Stimulated activated CD4-positive, alpha-beta T cell treated with anti-CD3 and anti-CD28 coated beads, Interleukin-15, amount 100 ng/mL, for 48 hours (primary cell): ENCODE data around the gene CDSN.

Source experiments
- DNase-seq, 2 donors: peaks; one replicate each; pipeline ENCODE4 v3.0.0-alpha.2; 2020; ENCODE audit warnings: low read depth in 2 of 2

CDSN gene

GRCh38 chr6:31116661-31117385 lies 3.4 kb downstream of the CDSN start:
- DNase-seq, result no peak

- DNase-seq, result no peak
Measured at GRCh38 chr6:31115941-31116560, 4.2 kb downstream of the CDSN start.

DNA sequence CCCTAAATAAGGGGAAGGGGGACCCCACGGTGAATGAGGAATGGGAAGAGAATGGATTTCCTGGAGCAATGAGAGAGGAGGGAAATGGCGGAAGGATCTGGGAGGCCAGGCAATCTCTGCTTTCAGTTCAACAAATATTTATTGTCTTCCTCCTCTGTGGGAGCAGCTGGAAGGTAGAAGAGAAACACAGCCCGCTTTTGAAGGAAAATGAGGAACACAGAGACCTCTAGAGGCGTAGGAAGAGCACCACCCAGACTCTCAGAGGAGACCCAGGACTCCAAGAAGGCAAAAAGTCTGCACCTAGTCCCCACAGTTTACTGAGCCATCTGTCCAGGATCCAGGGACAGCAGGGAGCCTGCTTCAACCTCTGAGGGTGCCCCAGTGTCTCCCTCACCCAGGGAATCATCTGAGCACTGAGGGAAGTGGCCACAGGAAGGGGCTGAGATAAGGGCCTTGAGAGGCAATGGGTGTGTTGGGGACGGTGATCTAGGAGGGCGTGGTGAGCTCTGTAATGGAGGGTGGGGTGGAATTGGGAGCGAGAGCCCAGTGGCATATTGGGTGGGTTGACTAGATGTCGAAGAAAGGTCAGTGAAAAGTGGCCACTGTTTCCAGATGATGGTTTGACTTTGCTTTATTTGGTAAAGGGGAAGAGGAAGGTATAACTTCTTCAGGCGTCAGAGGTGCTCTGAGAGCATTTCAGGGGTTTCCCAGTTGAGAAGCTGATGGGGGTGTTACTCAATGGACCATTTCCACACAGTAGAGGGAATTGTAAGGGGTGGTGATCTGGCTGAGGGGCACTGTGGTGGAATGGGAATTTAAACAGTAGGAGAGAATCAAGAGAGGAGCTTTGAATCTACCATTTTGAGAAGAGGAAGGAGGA lies 5.0 kb downstream of the CDSN start:
- DNase-seq, result no peak

GRCh38 chr6:31114541-31114878 lies 5.7 kb downstream of the CDSN start, which contains the start of gene PSORS1C1:
PSORS1C1 (plus strand) TSS chr6:31114800; CDS start chr6:31129633, 14,833 bp downstream.
- DNase-seq, result no peak

GRCh38 chr6:31113861-31114540 lies 6.2 kb downstream of the CDSN start:
- no peak for DNase-seq

GRCh38 chr6:31112478-31112877 lies 7.8 kb downstream of the CDSN start, which contains the start of gene C6orf15:
C6orf15 (minus strand) TSS chr6:31112575; CDS start chr6:31112555, 20 bp downstream.
- DNase-seq, result no peak

DNA sequence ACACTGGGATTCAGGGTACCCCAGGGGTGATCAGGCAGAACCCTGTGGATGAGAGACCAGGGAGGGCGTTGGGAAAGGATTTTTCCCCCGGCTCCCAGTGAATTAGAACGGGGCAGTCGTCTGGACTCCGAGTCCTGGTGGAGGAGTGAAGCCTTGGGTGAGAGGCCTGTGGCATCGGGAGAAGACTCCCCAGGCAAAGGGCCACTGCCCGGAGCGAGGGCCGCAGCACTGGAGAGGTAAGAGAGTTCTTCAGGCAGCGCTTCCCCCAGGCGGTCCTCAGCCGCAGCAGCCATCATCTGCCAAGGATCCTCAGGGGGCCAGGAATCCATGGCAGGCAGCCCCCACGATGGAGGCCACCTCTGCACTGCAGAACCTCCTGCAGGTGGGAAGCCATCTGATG lies 8.5 kb downstream of the CDSN start:
- DNase-seq, result no peak

DNA sequence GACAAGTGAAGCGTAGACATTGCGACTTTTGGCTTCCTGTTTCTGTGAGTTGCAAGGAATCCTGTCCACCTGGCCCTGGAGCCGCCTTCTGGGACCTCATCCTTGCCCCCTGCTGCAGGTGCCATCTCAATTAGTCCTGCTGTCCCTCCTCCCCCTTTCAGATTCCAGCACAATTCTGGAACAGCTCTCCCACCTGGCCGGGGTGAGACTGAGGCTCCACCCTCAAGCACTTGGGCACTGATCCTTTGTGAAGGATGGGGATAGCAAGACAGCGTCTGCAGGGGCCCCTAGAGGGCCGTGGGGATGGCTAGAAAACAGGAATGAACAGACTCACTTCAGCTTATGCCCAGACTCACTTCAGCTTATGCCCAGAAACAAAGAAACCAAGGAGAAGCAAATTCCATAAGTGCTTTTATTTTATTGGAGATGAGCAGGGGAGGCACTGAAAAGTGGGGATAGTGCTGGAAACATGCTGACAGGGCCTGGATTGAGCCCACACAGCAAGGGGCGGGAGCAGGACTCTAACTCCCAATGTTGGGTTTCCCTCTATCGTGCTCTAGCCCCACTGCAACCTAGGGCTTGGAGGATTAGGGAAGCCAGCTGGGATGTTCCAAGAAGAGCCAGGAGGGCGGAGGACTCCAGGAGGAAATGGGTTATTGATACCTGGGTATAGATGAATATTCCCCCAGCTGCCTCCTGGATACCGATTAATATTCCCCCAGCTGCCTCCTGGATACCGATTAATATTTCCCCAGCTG lies 9.2 kb downstream of the CDSN start:
- no peak for DNase-seq

GRCh38 chr6:31107052-31107451 lies 13.2 kb downstream of the CDSN start:
- no peak for DNase-seq

DNA sequence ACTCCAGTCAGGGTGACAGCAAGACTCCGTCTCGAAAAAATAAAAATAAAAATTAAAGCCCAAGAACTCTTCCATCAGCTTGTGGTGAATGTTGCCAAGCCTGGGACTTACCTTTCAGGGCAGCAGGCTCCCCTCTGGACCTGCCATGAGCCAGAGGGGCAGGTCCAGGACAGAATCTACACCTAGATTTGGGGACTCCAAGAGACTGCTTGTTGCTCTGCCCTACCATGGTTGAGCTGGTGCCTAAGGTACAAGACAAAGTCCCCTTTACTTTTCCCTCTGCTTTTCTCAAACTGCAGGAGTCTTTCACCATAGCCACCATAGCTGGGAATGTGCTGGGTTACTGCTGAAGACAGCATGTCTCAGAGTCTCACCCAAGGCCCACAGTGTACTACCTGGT lies 17.1 kb downstream of the CDSN start:
- DNase-seq, result no peak

DNA sequence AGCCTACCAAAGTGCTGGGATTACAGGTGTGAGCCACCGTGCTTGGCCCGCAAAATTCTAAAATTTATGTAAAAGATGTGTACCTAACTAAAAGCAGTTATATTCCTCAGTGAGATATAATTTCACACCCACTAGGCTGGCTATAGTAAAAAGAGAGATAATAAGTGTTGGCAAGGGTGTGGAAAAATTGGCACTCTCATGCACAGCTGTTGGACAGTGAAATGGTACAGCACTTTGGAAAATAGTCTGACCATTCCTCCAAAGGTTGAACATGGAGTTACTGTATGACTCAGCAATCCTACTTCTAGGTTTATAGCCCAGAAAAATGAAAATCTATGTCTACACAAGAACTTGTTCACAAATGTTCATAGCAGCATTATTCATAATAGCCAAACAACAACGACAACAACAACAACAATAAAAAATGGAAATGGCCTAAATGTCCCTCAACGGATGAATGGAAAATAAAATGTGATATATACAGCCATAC lies 21.8 kb downstream of the CDSN start:
- no peak for DNase-seq

DNA sequence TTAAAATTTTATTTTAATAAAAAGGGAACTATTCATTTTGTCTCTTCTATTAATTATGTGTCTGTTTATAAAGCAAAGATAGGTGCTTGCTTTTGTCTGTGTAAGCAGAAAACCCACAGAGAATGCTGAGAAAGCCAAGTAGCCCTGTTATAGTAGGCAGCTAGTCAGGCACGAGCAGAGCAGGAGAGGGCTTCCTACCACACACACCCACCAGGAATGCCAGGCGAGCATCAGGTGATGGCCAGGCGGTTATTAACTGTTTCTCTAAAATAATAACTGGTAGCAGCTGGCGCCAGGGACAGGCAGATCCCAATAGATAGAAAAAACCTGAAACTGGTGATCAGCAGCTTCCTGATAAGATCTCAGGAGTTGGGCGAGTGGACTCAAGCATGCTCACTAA lies 23.6 kb downstream of the CDSN start:
- DNase-seq, result no peak

DNA sequence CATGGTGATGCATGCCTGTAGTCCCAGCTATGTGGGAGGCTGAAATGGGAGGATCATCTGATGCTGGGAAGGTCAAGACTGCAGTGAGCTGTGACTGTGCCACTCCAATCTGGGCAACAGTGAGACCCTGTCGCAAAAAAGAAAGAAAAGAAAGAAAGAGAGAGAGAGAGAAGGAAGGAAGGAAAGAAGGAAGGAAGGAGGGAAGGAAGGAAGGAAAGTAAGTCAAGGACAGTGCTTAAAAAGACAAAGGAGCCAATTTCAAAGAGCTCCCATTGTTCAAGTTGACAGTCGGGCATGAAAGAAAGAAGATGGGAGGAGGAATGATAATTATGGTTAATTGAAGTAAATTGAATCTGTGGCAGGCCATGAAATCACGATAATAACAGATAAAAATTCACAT lies 24.0 kb downstream of the CDSN start:
- DNase-seq, result no peak

DNA sequence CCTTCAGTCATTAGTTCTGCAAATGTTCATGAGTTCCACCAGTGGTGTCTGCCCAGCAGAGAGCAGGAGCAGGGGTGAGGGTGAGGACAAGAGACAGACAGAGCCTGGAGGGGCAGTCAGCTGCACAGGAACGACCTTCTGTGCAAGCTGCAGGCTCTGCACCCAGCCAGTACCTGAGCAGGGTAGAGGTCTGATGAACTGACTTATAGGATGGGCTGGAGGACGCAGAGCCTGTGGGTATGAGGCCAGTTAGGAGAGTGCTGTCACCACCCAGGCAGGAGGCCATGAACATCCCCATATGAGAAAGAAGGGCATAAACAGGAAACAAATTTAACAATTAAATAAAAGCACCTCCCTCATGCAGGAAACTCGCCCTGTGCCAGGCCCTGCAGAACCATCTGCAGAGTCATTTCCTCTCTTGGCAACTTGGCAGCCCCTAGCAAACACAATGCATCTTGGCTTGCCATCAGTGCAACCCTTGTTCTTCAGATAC lies 25.8 kb downstream of the CDSN start:
- DNase-seq, result peak in 1 of 2 donors; percentile 13

- DNase-seq, result no peak
Measured at GRCh38 chr6:31092769-31093505, 27.3 kb downstream of the CDSN start.

GRCh38 chr6:31092238-31092637 lies 28.0 kb downstream of the CDSN start:
- DNase-seq, result no peak

- DNase-seq, result no peak
Measured at GRCh38 chr6:31091680-31092079, 28.6 kb downstream of the CDSN start.

DNA sequence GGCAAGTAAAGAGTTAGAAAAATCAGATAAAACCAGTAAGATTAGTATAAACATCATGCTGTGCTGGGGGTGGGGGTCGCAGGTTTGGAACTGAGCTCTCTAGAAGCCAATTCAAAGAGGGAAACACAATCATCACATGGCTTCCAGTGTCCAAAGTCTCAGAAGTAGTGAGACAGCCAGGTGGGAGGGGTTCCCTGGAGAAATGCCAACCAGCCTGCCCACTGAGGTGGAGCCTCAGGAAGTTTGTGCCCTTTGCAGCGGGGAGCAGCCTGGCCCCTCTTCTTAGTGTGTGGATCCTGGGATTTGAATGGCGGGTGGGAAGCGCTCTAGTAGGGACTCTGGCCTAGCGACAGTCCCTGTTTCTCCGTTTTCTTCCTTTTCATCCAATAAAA lies 29.3 kb downstream of the CDSN start:
- DNase-seq, result no peak

- DNase-seq, result no peak
Measured at GRCh38 chr6:31090275-31090972, 29.8 kb downstream of the CDSN start.
